NCI-H774 (cell line): ENCODE measurements around the gene ADAMTSL4.
"Not testable (repeated sequence)": the region's sequence is repeated elsewhere in the genome, so short reads cannot be mapped to it uniquely, and the experiment has no call there.

Experiments
- DNase-seq: peaks from one replicate; lab custom pipeline; 2025; lab: John Stamatoyannopoulos, UW

ADAMTSL4 gene

DNA sequence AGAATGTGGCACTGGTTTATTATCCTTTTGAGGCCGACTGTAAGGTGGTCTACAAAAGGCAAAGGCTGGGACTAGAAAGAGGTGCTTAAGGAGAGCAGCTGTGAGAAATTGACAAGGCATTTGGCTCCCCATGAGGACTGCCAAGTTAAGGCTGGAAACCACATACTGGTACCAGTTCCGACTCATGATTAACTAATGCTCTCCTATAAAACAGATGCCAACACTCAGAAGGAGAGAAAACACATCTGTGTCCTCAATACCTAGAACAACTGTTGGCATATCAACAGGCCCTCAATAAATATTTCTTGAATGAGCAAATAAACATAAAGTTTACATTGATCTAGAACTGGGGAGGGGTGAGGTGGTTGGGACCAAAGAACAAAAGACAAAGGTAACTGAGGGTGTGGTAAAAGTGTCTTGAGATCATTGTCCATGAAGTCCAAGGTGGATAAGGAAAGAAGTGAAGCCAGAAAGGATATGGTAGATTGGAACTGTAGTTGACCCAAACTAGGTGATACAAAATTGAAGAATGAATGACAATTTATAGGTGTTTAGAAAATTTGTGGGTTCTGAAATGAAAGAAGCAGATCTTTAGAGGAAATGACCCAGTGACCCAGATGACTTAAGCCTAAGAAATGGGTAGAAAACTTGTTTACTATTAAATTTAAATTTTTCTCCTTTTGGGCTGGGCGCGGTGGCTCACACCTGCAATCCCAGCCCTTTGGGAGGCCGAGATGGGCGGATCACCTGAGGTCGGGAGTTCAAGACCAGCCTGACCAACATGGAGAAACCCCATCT lies 47.1 kb downstream of the ADAMTSL4 start:
- no peak for DNase-seq

DNA sequence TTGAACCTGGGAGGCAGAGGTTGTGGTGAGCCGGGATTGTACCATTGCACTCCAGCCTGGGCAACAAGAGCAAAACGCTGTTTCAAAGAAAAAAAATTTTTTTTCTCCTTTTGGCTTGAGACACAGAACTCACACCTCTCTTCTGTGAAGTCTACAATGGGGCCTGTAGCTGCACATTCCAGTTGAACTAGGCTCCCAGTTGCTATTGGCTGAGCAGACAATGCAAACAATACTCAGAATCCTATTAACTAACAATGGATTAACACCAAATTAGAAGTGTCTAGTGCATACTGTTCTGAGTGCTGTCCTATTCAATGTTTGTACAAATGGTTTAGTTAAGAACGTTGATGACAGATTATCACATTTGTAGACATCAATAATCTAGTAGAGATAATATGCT lies 47.8 kb downstream of the ADAMTSL4 start:
- no peak for DNase-seq

DNA sequence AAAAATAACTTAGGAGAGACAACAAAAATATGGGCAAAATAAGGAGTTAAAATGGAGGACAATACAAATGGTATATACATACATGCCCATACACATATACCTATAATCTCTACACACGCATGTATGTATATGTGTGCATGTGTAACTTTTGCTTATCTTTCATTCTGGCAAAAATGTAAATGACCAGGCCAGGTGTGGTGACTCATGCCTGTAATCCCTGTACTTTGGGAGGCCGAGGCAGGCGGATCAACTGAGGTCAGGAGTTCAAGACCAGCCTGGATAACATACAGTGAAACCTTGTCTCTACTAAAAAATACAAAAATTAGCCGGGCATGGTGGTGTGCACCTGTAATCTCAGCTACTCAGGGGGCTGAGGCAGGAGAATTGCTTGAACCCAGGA lies 49.1 kb downstream of the ADAMTSL4 start:
- DNase-seq, result not testable (repeated sequence)

DNA sequence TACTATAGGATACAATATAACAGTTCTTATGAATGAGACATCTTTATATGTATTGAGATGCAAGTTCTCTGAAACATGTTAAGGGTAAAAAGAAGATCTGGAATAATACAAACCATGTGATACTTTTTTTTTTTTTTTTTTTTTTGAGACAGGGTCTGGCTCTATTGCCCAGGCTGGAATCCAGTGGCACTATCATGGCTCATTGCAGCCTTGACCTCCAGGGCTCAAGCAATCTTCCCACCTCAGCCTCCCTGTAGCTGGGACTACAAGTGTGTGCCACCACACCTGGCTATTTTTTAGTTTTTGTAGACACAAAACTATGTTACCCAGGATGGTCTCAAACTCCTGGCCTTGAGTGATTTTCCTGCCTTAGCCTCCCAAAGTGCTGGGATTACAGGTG lies 52.3 kb downstream of the ADAMTSL4 start:
- DNase-seq, result no peak

DNA sequence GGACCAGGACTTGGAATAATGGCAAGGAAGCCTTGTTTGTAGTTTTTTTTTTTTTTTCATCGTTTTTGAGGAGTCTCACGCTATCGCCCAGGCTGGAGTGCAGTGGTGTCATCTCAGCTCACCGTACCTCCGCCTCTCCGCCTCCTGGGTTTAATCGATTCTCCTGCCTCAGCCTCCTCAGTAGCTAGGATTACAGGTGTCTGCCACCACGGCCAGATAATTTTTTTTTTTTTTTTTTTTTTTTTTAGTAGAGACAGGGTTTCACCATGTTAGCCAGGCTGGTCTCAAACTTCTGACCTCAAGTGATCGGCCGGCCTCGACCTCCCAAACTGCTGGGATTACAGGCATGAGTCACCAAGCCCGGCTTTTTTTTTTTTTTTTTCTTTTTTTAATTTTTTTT lies 53.2 kb downstream of the ADAMTSL4 start:
- DNase-seq, result not testable (repeated sequence)

DNA sequence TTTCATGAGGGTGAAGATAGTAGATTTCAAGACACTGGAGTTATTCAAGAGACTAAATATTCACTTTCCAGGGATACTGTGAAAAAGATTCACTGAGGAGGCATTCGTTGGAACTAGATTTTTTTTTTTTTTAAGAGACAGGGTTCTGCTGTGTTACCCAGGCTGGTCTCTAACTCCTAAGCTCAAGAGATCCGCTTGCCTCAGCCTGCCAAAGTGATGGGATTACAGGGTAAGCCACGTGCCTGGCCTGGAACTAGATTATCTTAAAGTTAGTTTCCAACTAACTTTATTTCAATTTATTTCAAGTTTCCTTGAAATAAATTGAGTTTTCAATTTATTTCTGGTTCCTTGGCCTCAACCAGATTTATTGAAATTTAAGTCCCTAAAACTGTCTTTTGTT lies 54.5 kb downstream of the ADAMTSL4 start:
- DNase-seq, result no peak

DNA sequence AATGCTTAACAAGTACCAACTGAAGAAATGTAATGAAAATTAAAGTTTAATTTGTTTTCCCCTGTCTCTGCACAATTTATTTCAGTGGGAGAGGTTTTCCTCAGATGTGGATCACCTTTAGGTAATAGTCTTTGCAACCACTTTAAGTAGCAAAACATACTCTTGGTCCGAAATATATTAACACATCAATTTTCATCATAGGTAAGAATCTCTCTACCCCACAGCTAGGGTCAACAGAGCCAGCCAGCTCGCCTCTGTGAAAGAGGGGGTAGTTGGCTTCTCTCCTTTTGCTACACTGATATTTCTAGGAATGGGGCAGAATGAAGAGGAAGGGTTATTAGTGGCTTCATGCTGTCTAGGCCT lies 55.0 kb downstream of the ADAMTSL4 start:
- DNase-seq, result no peak

DNA sequence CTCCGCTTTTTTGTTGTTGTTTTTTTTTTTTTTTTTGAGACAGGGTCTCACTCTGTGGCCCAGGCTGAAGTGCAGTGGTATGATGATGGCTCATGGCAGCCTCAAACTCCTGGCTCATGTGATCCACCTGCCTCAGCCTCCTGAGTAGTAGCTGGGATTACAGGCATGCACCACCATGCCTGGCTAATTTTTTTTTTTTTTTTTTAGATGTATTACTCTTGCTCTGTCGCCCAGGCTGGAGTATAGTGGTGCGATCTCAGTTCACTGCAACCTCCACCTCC lies 56.2 kb downstream of the ADAMTSL4 start:
- DNase-seq, result not testable (repeated sequence)

DNA sequence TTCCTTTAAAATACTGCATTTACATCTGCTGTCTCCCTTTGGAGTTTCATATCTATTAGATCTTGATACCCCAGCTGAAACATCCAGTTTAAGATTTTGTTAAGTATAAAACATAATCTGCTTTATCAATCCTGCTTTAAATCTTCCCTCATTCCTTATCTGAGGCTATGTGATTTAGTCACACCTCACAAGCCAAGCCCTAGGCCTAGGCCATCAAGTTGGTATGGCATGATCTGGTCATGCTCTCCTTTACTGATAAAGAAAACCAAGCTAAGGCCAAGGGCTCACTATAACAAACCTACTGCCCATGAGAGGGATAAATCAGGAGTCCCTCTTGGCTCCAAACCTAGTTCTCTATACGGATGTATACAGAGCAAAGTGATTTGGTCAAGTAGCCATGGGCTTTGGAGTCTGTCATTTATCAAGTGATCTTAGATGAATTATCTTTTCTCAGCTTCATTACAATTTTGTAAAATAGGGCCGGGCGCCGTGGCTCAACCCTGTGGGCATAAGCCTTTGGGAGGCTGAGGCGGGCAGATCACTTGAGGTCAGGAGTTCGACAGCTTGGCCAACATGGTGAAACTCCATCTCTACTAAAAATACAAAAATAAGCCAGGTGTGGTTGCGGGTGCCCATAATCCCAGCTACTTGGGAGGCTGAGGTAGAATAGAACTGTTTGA lies 57.4 kb downstream of the ADAMTSL4 start:
- DNase-seq, result no peak

DNA sequence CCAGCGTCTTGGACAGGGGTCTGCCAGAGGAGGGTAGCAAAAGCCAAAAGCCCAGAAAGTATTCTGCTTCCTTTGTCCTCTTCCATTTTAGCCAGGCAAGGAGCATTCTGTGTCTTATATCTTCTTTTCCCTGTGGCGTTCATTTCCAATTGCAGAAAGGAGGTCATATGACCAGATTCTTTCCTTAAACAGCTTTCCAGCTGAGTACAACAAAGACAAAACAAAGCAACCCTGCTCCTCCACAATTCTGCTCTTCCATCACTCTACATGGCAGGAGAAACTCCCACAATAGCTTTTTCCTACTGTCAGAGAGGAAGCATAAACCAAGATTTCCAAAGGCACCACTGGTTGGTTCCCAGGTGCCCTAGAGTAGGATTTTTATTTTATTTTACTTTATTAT lies 60.5 kb downstream of the ADAMTSL4 start:
- DNase-seq, result no peak
